LNCaP clone FGC (cell line): ENCODE results near the gene ZSWIM3.

Source experiments
- DNase-seq: peaks from one replicate; pipeline ENCODE4 v3.0.0-alpha.2; 2011; ENCODE audit warnings: low read depth
- H3K4me3 ChIP-seq: 2 replicates; pipeline ENCODE4 v1.5.1; 2011; ENCODE audit warnings: mild to moderate bottlenecking, low read depth, low read length, control low read depth
- TF ChIP-seq, protein P1 (sequence below): IDR thresholded peaks from 2 replicates; pipeline ENCODE4 v1.5.1; 2012; ENCODE audit warnings: mild to moderate bottlenecking; ENCODE audit not compliant: control insufficient read depth, insufficient read depth; ENCODE audit errors: extremely low read depth

ZSWIM3 gene

DNA sequence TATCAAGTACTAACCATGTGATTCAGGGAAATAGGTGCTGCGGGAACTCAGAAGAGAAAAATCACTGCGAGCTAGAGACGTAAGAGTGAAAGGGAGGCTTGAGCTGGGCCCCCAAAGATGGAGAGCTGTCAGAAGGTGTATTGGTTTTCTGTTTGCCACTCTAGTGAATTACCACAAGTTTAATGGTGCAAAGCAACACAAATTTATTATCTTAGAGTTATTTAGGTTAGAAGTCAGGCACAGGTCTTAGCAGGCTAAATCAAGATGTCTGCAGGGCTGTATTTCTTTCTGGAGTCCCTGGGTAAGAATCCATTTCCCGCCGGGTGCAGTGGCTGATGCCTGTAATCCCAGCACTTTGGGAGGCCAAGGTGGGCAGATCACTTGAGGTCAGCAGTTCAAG, 2.5 kb downstream of the ZSWIM3 start:
- no peak overlapping the region for H3K4me3 ChIP-seq
- TF ChIP-seq, protein P1, sequence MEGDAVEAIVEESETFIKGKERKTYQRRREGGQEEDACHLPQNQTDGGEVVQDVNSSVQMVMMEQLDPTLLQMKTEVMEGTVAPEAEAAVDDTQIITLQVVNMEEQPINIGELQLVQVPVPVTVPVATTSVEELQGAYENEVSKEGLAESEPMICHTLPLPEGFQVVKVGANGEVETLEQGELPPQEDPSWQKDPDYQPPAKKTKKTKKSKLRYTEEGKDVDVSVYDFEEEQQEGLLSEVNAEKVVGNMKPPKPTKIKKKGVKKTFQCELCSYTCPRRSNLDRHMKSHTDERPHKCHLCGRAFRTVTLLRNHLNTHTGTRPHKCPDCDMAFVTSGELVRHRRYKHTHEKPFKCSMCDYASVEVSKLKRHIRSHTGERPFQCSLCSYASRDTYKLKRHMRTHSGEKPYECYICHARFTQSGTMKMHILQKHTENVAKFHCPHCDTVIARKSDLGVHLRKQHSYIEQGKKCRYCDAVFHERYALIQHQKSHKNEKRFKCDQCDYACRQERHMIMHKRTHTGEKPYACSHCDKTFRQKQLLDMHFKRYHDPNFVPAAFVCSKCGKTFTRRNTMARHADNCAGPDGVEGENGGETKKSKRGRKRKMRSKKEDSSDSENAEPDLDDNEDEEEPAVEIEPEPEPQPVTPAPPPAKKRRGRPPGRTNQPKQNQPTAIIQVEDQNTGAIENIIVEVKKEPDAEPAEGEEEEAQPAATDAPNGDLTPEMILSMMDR, result no peak
- DNase-seq, result no peak

GRCh38 chr20:45860560-45861220, 3.3 kb downstream of the ZSWIM3 start:
- TF ChIP-seq, protein P1, result no peak
- no peak for DNase-seq
- H3K4me3 ChIP-seq, result no peak overlapping the region

- no peak overlapping the region for H3K4me3 ChIP-seq
- no peak for DNase-seq
- TF ChIP-seq, protein P1, result no peak
Observed at GRCh38 chr20:45861221-45862075, 4.0 kb downstream of the ZSWIM3 start.

GRCh38 chr20:45863543-45864470, 6.4 kb downstream of the ZSWIM3 start:
- no peak for DNase-seq
- H3K4me3 ChIP-seq, result no peak overlapping the region
- TF ChIP-seq, protein P1, result no peak

DNA sequence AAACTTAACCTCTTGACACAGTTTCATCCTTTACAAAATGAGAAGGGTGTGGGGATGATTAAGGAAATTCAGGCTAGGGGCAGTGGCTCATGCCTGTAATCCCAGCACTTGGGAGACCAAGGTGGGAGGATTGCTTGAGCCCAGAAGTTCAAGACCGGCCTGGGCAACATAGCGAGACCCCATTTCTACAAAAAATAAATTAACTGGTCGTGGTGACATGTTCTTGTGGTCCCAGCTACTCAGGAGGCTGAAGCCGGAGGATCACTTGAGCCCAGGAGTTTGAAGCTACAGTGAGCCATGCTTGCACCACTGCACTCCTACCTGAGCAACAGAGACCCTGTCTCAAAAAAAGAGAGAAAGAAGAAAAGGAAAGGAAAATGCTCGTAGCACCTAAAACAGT, 9.0 kb downstream of the ZSWIM3 start:
- TF ChIP-seq, protein P1, result no peak
- DNase-seq, result no peak

DNA sequence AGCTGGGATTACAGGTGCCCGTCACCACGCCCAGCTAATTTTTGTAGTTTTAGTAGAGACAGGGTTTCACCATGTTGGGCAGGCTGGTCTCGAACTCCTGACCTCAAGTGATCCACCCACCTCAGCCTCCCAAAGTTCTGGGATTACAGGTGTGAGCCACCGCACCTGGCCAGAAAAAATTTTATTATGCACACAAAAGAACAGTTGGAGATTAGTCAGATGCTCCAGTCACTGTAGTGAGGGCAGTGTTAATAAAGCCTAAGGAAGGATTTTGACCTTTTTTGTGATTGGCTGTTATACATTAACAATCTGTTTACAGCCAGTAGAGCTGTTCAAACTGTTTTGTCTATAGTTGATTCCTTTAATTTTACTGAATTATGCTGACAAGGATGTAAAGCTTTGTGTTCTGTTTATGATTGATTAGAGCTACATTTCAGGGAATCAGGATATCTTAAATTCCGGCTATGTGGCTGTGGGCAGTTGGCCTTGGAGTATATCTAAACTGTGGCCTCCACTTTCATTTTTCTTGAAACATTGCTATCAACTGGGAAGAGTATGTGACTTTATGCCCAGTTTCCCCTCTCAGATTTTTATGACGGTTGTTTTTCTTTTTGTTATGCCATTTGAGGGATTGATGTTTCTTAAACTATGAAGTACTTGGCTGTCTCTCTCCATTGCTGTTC, 9.9 kb downstream of the ZSWIM3 start:
- no peak overlapping the region for H3K4me3 ChIP-seq
- TF ChIP-seq, protein P1, result no peak
- DNase-seq, result no peak

More for the DNA sequence above, 9.0 kb downstream of the ZSWIM3 start:
- no peak overlapping the region for H3K4me3 ChIP-seq
